K562 (cell line): ENCODE measurements around the gene DIP2C. TPM values are rescaled to one million over a fixed set of nuclear protein-coding genes. Genes with fewer than 3 reads are reported as not detected.

Experiments
- ATAC-seq: fragments of 200-7000 bp; cut with Tn5 transposase; 3 replicates; pipeline ENCODE4 v1.9.1; 2020; ENCODE audit warnings: moderate library complexity
- BruUV-seq: library from RNA; stranded (reverse); fragments of 400-500 nt; replicated peaks from 2 replicates; lab custom pipeline; 2021; lab: Mats Ljungman, UMichigan
- CTCF ChIA-PET: fragments of 300-600 bp; formaldehyde crosslinking; extraction: SDS; loops from one replicate; lab custom pipeline; 2021; ENCODE audit warnings: low intra/inter-chr PET ratio; lab: Yijun Ruan, JAX
- POLR2A ChIA-PET: fragments of 300-600, 350-650 bp; sonication (Branson Sonifier 250); formaldehyde crosslinking; extraction: SDS; loops from one replicate; lab custom pipeline; 2021; ENCODE audit warnings: antibody characterized with exemption, inconsistent platforms; lab: Yijun Ruan, JAX
- DNase-seq, 4 experiments: peaks; one replicate each; pipeline versions ENCODE4 v3.0.0 to v3.0.0-alpha.2; 2011 to 2018; ENCODE audit warnings: low spot score in 3 of 4, mixed read lengths in 3 of 4; ENCODE audit errors: extremely low read depth in 1 of 4
- FAIRE-seq: peaks from 2 replicates; lab custom pipeline; 2011; peaks lifted over from hg19 to GRCh38; lab: Jason Lieb, UNC
- H2AFZ ChIP-seq: 2 replicates; pipeline ENCODE4 v1.6.0; 2011; ENCODE audit warnings: low read depth, low read length, control low read depth, inconsistent platforms
- H3K27ac ChIP-seq: fragments of 200-600 bp; 3 replicates; pipeline ENCODE4 v1.8.0; 2011; ENCODE audit warnings: low read depth, mild to moderate bottlenecking, control low read depth, inconsistent platforms, low read length, moderate library complexity, mixed read lengths; ENCODE audit errors: extremely low read depth
- H3K27me3 ChIP-seq, 2 experiments: fragments of 300-600 bp in 1 of 2; 2 replicates in 1 of 2; 3 replicates in 1 of 2; pipeline versions ENCODE4 v1.6.0 to v1.8.0; 2011; ENCODE audit warnings: inconsistent platforms in 2 of 2, low read length in 2 of 2, mild to moderate bottlenecking in 1 of 2, mixed read lengths in 1 of 2, moderate library complexity in 1 of 2; ENCODE audit not compliant: control insufficient read depth in 2 of 2, insufficient read depth in 2 of 2
- H3K36me3 ChIP-seq: fragments of 300-600 bp; 3 replicates; pipeline ENCODE4 v1.8.0; 2011; ENCODE audit warnings: mild to moderate bottlenecking, low read length, inconsistent platforms; ENCODE audit not compliant: control insufficient read depth, insufficient read depth
- H3K4me1 ChIP-seq, 2 experiments: fragments of 200-600 bp in 1 of 2; replicated peaks in 1 of 2; 2 replicates in 1 of 2; 3 replicates in 1 of 2; pipeline versions ENCODE4 v1.5.1 to v1.8.0; 2011; ENCODE audit warnings: inconsistent platforms in 2 of 2, low read length in 2 of 2, mild to moderate bottlenecking in 1 of 2, mixed read lengths in 1 of 2, moderate library complexity in 1 of 2; ENCODE audit not compliant: control insufficient read depth in 2 of 2, insufficient read depth in 2 of 2
- H3K4me2 ChIP-seq: 2 replicates; pipeline ENCODE4 v1.6.1; 2011; ENCODE audit warnings: low read length, control low read depth, inconsistent platforms, mixed read lengths; ENCODE audit not compliant: insufficient read depth
- H3K4me3 ChIP-seq: fragments of 200-600 bp; sonication (generic), shearing (Covaris generic); 2 replicates; pipeline ENCODE4 v1.5.1; 2016; ENCODE audit warnings: control low read depth, inconsistent platforms
- H3K79me2 ChIP-seq: fragments of 200-600 bp; 3 replicates; pipeline ENCODE4 v1.8.0; 2011; ENCODE audit warnings: low read length, inconsistent platforms; ENCODE audit not compliant: control insufficient read depth, insufficient read depth
- H3K9ac ChIP-seq, 2 experiments: 2 replicates each; pipeline versions ENCODE4 v1.6.0 to v1.6.1; 2011; ENCODE audit warnings: low read depth in 2 of 2, low read length in 2 of 2, control low read depth in 1 of 2, inconsistent platforms in 1 of 2, mild to moderate bottlenecking in 1 of 2, mixed read lengths in 1 of 2; ENCODE audit not compliant: insufficient read depth in 1 of 2
- H3K9me1 ChIP-seq: one replicate; pipeline ENCODE4 v1.6.0; 2011; ENCODE audit warnings: inconsistent platforms, mild to moderate bottlenecking, low read length, moderate library complexity; ENCODE audit not compliant: control insufficient read depth, insufficient read depth
- H3K9me3 ChIP-seq: replicated peaks from 2 replicates; pipeline ENCODE4 v1.5.1; 2011; ENCODE audit warnings: low read depth, low read length, inconsistent platforms; ENCODE audit not compliant: control insufficient read depth, insufficient read depth
- H4K20me1 ChIP-seq: replicated peaks from 2 replicates; pipeline ENCODE4 v1.6.1; 2011; ENCODE audit warnings: low read length, inconsistent platforms, mixed read lengths; ENCODE audit not compliant: control insufficient read depth, insufficient read depth
- DNMT1 ChIP-seq: fragments of 450-650 bp; IDR thresholded peaks from 2 replicates; pipeline ENCODE4 v1.6.1; 2016; ENCODE audit warnings: antibody characterized with exemption, mild to moderate bottlenecking
- FUS ChIP-seq: fragments of 200-400 bp; formaldehyde crosslinking; optimal IDR thresholded peaks from 2 replicates; pipeline ENCODE3; 2017; ENCODE audit warnings: low read depth, low read length
- GTF2F1 ChIP-seq: IDR thresholded peaks from 2 replicates; pipeline ENCODE4 v1.6.1; 2011; ENCODE audit warnings: low read depth, low read length, improper control_type of control experiment
- RB1 ChIP-seq: fragments of 450-650 bp; IDR thresholded peaks from 2 replicates; pipeline ENCODE4 v1.6.1; 2017; ENCODE audit warnings: low read depth, mild to moderate bottlenecking
- RFX7 ChIP-seq: fragments of 250-450 bp; sonication (Bioruptor Pico); IDR thresholded peaks from 2 replicates; pipeline ENCODE4 v1.5.1; 2021; ENCODE audit warnings: mild to moderate bottlenecking
- ZBTB12 ChIP-seq: fragments of 250-450 bp; sonication (Bioruptor Pico); IDR thresholded peaks from 2 replicates; pipeline ENCODE4 v1.4.0; 2020
- ZBTB49 ChIP-seq: sonication (generic); formaldehyde crosslinking; IDR thresholded peaks from 2 replicates; pipeline ENCODE4 v1.8.0; 2022; ENCODE audit warnings: missing genetic modification reagents, mild to moderate bottlenecking, borderline replicate concordance
- ZNF12 ChIP-seq: sonication (generic); formaldehyde crosslinking; IDR thresholded peaks from 2 replicates; pipeline ENCODE4 v1.4.0; 2020; ENCODE audit warnings: mild to moderate bottlenecking, missing genetic modification reagents
- ZNF217 ChIP-seq: sonication (generic); formaldehyde crosslinking; IDR thresholded peaks from 2 replicates; pipeline ENCODE4 v1.8.0; 2022; ENCODE audit warnings: mild to moderate bottlenecking, missing genetic modification reagents
- ZNF518B ChIP-seq: fragments of 250-450 bp; sonication (Bioruptor Pico); IDR thresholded peaks from 2 replicates; pipeline ENCODE4 v1.5.0; 2021; ENCODE audit warnings: mild to moderate bottlenecking, moderate library complexity
- ZNF589 ChIP-seq: fragments of 200-800 bp; sonication (Bioruptor generic); IDR thresholded peaks from 2 replicates; pipeline ENCODE4 v1.6.1; 2016; ENCODE audit warnings: low read depth, missing genetic modification characterization, missing compliant biosample characterization
- WGBS: fragments of 100-300 bp; shearing (Covaris generic); methylation state at CpG from one replicate; pipeline ENCODE4 v1.1.6; 2016; ENCODE audit warnings: low coverage, mixed read lengths; ENCODE audit not compliant: insufficient coverage; ENCODE audit errors: missing lambda C conversion rate; 5-methylcytosine and 5-hydroxymethylcytosine counted together
- in situ Hi-C: fragments of 300-500 bp; cut with MboI; formaldehyde crosslinking; loops from 4 replicates; pipeline ENCODE4 v1.15.0; 2018; ENCODE audit warnings: inconsistent platforms, mixed read lengths
- intact Hi-C: fragments of 100-400 bp; cut with micrococcal nuclease; formaldehyde crosslinking; loops from 2 replicates; pipeline ENCODE4 v1.14.2; 2022
- polyA plus RNA-seq, 8 experiments: library from polyadenylated mRNA; depleted of rRNA in 4 of 8; stranded (reverse) in 5 of 8; unstranded in 3 of 8; fragments of >200 nt; fragmentation: Nextera tagmentation in 2 of 8; fragmentation: Illumina TruSeq in 1 of 8; extraction: Ambion mirVana in 2 of 8; extraction: Trizol in 1 of 8; gene quantifications; 2 replicates each; pipeline versions ENCODE4 v1.2.1 to v1.2.3, GENCODE V29; 2011 to 2014; ENCODE audit warnings: inconsistent platforms in 1 of 8, missing spikeins in 1 of 8
- total RNA-seq, 7 experiments: library from RNA; depleted of rRNA in 6 of 7; stranded (reverse); fragments of >200 nt in 6 of 7; fragmentation: Illumina TruSeq in 2 of 7; extraction: Trizol in 2 of 7; gene quantifications; 2 replicates each; pipeline versions ENCODE4 v1.2.1 to v1.2.3, GENCODE V29; 2011 to 2021; ENCODE audit warnings: low replicate concordance in 1 of 7

Gene DIP2C
- total and polyA plus RNA-seq, 9 of the 15 experiments (the other 6 are each of a cell fraction or from before 2014, with no cell fraction given), result 0.01 TPM; not detected in 8

- in situ Hi-C loops, result no loop called here
- no peak for ATAC-seq
Observed at GRCh38 chr10:567869-568268, 121.6 kb downstream of the DIP2C start.

More at GRCh38 chr10:567869-568268, 121.6 kb downstream of the DIP2C start:
- Histone ChIP-seq H3K27ac (no peak overlapping the region), H3K4me1 (no peaks in the 10 kb centered on the region), H4K20me1 (no peaks in the 10 kb centered on the region; the same call in 1 of the 2 replicates), H3K9me1 (no peaks in the 10 kb centered on the region), H3K79me2 (no peaks in the 10 kb centered on the region), H2AFZ (no peak overlapping the region), H3K4me2 (no peak overlapping the region), H3K36me3 (no peaks in the 10 kb centered on the region), H3K4me3 (no peak overlapping the region), H3K27me3 (peaks cover 32 to 69% of the 10 kb centered on the region in 2 experiments), H3K9ac (no peak overlapping the region), H3K9me3 (0 out of 2 replicates have a peak, but pooled peaks cover 2% of the 10 kb centered on the region)
- BruUV-seq, result no TSS peak
- intact Hi-C loops, result no loop called here
- TF ChIP-seq ZBTB12 (CRISPR knock-in tag) (no peak), ZNF12 (no peak), FUS (no peak), RFX7 (CRISPR knock-in tag) (no peak), ZNF589 (CRISPR knock-in tag) (no peak), ZNF518B (CRISPR knock-in tag) (no peak), GTF2F1 (no peak), DNMT1 (no peak), ZNF217 (CRISPR knock-in tag) (no peak), ZBTB49 (CRISPR knock-in tag) (no peak), RB1 (no peak)
- POLR2A ChIA-PET, result interaction anchor here (0.6 to 1.0 kb wide), 3 partner anchors 9 to 225 kb away, joined by 3 read pairs; no protein-coding TSS in a partner anchor
- CTCF ChIA-PET, result no interaction called here
- FAIRE-seq (no peak), DNase-seq (no peak)
- under 1% methylated on average over 10 of the region's 12 CpGs for WGBS
